Fibroblast of skin of right biceps (primary cell): ENCODE results near the gene FAM89B.
"Not testable (repeated sequence)": the region's sequence is repeated elsewhere in the genome, so short reads cannot be mapped to it uniquely, and the experiment has no call there.

Source experiments
- DNase-seq: peaks from one replicate; pipeline ENCODE4 v3.0.0-alpha.2; 2013

Gene FAM89B

GRCh38 chr11:65558002-65558929, 14.1 kb upstream of the FAM89B start, which contains the start of gene LTBP3:
Gene LTBP3, minus strand, starts transcription at chr11:65558359. Its CDS starts 400 bp downstream, at chr11:65557959.
- DNase-seq: peak; percentile 89

DNA sequence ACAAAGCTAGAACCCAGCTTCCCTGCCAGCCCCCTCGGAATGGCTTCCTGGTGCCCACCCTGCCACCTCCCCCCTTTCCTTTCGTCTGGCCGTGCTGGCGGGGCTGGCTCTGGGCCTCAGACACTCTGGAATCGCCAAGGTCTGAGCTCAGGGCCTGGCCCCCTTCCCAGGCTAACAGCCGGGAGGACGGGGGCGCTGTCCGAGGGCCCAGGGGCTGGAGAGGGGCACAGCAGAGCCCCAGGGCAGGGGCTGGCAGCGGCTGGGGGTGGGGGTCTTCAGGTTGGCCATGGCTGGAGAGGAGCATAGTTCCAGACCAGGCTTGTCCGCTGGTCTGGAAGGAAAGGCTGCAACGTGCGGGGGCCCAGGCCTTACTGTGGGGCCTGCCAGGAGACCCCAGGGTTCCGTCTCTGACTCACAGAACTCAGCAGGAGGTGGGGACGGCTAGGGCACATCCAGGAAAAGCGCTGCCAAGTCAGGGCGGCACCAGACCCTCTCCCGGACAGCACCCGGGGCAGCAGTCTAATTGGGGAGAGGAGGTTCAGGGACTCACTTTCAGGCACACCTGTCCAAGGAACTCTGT, 13.3 kb upstream of the FAM89B start:
- DNase-seq: no peak

DNA sequence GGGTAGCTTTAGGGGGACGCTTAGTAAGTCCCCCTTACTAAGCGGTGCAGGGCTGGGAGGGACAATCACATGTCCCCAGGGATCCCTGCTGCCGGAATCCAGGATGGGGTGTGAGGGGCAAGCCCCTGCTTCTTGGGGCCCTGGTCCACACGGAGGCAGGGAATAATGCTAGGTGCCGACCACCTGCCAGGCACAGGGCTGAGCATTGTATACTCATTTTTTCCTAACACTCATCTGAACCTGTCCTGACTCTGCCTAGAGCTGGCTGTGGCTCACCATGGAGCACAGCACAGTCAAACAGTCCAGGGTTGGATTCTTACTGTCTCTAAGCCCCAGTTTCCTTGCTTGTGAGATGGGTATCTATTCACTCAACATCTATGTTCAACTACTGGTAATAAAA, 12.8 kb upstream of the FAM89B start:
- no peak for DNase-seq

DNA sequence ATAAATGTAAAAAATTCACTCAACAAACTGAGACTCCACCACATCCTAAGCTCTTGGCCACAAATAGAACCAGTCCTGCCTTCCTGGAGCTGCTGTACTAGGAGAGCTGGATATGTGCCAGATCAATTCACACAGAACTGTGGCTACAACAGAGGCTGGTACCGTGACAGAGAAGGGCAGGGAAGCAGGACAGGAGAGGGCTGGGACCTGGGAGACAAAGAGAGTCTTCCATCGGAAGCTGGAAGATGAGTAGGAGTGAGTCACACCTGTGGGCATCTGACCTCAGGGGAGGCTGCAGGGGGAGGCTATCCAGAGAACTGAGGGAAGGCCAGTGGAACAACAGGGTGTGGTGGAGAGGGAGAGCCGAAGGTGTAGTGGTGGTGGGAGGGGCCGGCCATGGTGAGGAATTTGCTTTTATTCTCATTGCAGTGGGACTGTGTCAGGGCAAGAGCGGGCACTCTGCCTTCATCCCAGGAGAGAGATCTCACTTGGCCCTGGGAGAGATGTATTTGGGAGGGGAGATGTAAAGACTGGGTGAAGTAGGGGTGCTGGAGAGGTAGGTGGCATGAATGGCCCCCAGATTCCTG, 12.3 kb upstream of the FAM89B start:
- DNase-seq: peak; percentile 69

GRCh38 chr11:65560555-65561418, 11.6 kb upstream of the FAM89B start:
- DNase-seq: peak; percentile 88

DNA sequence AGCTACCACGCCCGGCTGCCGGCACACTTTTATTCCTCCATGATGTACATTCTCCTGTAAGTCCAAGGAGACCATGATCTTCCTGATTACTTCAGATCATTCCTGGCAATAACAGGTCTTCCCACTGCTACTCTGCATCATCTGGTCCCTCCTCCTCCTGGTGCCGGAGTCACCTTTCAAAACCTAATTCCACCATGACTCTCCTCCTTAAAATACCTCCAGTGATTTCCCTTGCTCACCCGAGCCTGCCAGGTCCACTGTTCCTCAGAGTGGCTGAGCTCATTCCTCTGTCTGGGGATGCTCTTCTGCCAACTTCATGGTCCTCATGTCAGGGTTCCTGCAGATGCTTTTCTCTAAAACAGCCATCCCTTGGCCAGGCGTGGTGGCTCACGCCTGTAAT, 10.3 kb upstream of the FAM89B start:
- no peak for DNase-seq

GRCh38 chr11:65562788-65563187, 9.6 kb upstream of the FAM89B start:
- no peak for DNase-seq

DNA sequence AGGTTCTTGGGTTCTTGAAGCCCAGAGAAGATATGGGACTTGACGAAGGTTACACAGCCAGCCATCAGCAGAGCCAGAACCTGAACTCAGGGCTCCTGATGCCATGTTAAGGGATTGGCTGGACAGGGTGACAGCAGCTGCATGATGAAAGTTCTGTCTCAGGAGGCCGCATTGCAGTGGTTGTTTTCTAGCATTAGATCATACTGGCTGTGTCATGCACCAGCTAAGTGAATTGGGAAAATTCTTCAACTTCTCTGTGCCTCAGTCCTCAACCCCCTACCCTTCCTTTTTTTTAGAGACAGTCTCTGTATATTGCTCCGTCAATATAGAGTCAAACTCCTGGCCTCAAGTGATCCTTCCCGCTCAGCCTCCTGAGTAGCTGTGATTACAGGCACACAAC, 8.7 kb upstream of the FAM89B start:
- DNase-seq: no peak

DNA sequence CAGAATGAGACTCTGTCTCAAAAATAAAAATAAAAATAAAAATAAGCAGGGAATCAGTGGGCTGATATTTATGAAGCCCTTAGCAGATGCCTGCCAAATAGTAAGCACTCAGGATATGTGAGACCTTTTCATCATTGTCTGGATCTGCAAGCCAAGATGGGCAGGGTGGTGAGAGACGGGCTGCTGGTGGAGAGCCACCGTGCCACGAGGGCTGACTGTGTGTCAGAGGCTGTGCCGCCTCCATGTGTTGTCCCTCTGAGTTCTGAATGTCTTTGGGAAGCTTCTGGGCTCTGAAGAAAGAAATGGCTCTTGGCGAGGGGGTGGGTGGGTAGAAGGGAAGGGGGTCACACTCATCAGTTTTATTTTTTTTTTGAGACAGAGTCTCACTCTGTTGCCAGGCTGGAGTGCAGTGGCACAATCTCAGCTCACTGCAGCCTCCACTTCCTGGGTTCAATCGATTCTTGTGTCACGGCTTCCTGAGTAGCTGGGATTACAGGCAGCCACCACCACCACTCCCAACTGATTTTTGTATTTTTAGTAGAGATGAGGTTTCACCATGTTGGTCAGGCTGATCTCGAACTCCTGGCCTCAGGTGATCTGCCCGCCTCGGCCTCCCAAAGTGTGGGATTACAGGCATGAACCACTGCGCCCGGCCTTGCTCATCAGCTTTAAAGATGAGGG, 7.3 kb upstream of the FAM89B start:
- DNase-seq: not testable (repeated sequence)

DNA sequence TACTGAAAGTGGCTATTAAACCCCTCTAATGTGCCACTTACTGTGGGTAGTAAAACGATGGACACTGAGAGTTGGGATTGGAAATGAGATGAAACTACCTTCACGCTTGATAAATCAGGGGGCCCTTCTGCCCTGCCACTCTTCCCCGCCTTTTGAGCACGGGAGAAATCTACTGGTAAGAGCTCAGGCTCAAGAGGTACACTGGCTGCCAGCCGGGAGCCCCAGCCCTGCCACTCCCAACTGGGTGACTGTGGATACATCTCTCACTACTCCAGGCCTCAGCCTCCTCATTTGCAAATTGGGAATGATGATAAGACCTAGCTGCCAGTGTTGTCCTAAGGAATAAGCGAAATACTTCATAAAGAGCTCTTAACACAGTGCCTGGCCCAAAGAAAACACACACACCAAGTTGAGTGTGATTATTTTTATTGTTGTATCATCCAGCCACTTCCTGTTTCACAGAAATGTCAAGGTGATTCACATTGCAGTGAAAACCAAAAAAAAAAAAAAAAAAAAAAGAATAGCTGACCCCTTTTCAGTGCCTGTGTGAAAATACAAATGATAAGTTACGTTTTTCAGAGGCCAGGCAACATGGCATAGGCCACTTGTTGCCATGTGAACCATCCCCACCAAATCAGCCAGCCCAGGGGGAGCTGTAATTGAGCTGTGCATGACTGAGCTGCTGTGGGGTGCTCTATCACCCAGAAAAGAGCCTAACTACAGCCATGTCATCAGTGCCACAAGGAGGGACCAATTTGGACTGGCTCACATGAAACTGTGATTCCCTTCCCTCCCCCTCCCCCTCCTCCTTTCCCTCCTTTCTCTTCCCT, 6.5 kb upstream of the FAM89B start:
- no peak for DNase-seq

- DNase-seq: no peak
These were observed 3.0 kb upstream of the FAM89B start for GRCh38 chr11:65569164-65569972.

DNA sequence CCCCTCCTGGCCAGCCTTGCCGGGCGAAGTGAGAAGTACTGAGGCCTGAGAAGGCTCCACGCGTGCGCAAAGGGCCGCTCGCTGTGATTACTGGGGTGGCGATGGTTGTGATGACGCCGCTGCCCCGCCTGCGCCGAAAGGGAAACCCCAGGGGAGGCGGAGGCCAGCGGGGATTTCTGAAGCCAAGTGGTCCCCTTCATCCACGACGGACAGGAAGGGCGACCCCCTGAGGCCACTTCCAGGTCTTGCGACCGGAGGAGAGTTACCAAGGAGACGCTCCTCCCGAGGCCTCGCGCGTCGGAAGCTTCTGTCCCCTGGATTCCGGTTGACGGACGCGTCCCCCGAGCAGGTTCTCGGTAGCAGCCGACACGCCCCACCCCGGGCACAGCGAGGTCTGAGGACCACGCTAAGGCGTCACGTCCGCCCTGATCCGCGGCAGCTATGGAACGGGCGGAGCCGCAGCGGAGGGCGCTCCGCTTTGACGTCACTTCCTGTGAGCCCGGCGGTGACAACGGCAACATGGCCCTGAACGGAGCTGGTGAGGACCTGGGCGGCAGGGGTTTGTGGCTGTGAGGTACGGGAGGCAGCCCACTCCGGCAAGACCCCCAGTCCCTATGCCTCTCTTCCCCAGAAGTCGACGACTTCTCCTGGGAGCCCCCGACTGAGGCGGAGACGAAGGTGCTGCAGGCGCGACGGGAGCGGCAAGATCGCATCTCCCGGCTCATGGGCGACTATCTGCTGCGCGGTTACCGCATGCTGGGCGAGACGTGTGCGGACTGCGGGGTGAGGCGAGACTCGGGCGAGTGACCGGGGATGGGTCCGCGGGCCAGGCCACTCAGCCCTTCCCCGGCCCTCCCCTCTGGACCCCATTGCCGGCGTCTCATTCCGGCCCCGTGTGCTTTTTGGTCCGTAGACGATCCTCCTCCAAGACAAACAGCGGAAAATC, 2.1 kb upstream of the FAM89B start, which contains the start of gene ZNRD2:
ZNRD2 (plus strand) TSS at position 505 of the 946 bp plus-strand sequence; CDS start at position 520, 15 bp downstream.
- DNase-seq: peak; percentile 99

DNA sequence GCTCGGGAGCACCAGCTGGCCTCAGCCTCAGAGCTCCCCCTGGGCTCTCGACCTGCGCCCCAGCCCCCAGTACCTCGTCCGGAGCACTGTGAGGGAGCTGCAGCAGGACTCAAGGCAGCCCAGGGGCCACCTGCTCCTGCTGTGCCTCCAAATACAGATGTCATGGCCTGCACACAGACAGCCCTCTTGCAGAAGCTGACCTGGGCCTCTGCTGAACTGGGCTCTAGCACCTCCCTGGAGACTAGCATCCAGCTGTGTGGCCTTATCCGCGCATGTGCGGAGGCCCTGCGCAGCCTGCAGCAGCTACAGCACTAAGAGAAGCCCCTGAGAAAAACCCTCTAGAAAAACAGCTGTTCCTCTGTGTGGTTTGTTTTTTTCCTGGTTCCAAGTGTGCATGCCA, 918 bp upstream of the FAM89B start:
- no peak for DNase-seq

DNA sequence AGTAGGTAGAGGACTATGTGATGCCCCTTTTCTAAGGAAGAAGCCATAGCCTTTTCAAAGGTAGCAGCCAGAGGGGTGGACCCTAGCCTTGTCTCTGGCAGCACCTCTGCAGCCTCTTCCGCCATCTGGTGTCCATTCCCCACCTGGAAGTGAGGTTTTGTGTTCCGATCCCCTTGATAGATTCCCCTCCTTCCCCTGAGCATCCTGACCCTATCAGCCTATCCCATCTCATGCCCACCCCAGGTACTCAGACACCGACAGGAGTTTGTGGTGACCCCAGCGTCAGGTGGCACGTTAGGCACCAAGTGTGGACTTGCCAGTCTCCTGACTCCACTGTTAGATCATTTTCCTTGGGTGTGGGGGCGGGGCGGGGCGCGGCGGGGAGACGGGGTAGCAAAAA, 398 bp upstream of the FAM89B start:
- DNase-seq: peak; percentile 62

DNA sequence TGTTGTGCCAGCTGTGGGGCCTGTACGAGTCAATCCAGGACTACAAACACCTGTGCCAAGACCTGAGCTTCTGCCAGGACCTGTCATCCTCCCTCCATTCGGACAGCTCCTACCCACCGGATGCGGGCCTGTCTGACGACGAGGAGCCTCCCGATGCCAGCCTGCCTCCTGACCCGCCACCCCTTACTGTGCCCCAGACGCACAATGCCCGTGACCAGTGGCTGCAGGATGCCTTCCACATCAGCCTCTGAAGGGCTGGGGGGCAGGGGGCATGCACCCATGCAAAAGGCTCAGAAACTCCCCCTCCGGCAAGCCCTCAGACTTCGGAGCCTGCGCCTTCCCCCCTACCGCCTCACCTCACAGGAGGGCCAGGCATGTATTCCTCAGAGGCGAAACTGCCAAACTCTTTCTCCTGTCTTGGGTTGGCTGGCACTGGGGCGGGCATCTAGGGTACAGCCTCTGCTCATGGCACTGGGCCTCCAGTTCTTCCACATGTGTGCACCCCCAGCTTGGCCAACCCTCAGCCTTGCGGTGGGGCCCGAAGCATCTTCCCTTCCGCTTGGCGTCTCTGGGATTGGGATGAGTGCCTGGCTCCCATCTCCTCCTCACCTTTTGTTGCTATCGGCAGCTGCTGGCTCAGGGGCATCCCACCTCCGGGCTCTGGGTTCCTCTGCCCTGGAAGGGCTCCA, 1.2 kb downstream of the FAM89B start:
- no peak for DNase-seq

DNA sequence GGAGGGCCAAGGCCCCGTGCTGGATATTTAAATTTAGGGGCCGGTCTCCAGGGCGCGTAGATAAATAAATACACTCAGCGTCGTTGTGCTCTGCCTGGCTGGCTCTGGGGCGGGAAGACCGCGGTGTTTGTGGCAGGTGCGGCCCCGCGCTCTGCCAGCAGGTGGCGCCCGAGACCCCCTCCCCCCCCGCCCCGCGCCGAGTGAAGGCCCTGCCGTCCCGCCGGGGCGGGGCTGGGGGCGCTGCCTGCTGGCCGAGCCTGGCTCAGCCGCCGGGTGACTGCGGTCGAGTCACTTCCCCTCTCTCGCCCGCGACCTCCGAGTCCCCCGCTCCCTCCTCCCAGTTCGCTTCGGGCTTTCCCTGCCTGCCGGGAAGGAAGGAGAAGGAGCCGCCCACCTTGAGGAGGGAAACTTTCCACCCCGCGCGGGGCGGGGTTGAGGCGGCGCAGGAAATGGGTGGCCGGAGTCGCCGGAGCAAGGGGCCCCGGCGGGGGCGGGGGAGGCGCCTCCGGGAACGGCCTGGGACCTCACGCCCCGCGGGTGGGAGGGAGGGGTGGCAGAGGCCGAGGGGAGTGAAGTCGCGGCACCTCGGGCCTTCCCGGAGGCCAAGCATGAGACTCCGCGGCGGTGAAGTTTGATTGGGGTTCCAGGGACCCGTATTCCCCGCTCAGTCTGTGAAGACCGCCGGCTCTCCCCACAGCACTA, 1.9 kb downstream of the FAM89B start:
- DNase-seq: peak; percentile 96

GRCh38 chr11:65574811-65575567, 2.7 kb downstream of the FAM89B start:
- DNase-seq: no peak
